Type B pancreatic cell (in vitro differentiated cells): ENCODE data around the gene SDK2. TPM values are rescaled to one million over a fixed set of nuclear protein-coding genes. Genes with fewer than 3 reads are reported as not detected.
A peak's percentile ranks its signal among the peaks of the same experiment; 100 is the strongest.

ENCODE experiments used
- DNase-seq: peaks from one replicate; pipeline ENCODE4 v3.0.0; 2021; ENCODE audit warnings: mixed read lengths; ENCODE audit not compliant: unreplicated experiment; ENCODE audit errors: extremely low spot score
- H3K27ac Mint-ChIP-seq: 2 replicates; pipeline ENCODE4 v1.8.0; 2021; ENCODE audit warnings: mild to moderate bottlenecking, mixed read lengths
- H3K27me3 Mint-ChIP-seq: 2 replicates; pipeline ENCODE4 v1.8.0; 2021; ENCODE audit warnings: mixed read lengths
- H3K36me3 Mint-ChIP-seq: 2 replicates; pipeline ENCODE4 v1.8.0; 2021; ENCODE audit warnings: mixed read lengths
- H3K4me1 Mint-ChIP-seq: one replicate; pipeline ENCODE4 v1.8.0; 2021; ENCODE audit warnings: mixed read lengths; ENCODE audit not compliant: unreplicated experiment
- H3K4me3 Mint-ChIP-seq: 2 replicates; pipeline ENCODE4 v1.8.0; 2021; ENCODE audit warnings: mild to moderate bottlenecking, mixed read lengths
- H3K9me3 Mint-ChIP-seq: 2 replicates; pipeline ENCODE4 v1.8.0; 2021; ENCODE audit warnings: mixed read lengths
- total RNA-seq: library from RNA; stranded (reverse); gene quantifications from 2 replicates; pipeline ENCODE4 v1.2.1, GENCODE V29; 2021; ENCODE audit warnings: low replicate concordance
- TF ChIP-seq, protein P1 (sequence below): fragments of 200-600 bp; sonication (generic); conservative IDR thresholded peaks from 2 replicates; pipeline ENCODE4 v1.5.0; 2021; ENCODE audit warnings: antibody characterized with exemption, mild to moderate bottlenecking

Gene SDK2
- total RNA-seq, 1 donor from 2014 or later, result 47.3 TPM

DNA sequence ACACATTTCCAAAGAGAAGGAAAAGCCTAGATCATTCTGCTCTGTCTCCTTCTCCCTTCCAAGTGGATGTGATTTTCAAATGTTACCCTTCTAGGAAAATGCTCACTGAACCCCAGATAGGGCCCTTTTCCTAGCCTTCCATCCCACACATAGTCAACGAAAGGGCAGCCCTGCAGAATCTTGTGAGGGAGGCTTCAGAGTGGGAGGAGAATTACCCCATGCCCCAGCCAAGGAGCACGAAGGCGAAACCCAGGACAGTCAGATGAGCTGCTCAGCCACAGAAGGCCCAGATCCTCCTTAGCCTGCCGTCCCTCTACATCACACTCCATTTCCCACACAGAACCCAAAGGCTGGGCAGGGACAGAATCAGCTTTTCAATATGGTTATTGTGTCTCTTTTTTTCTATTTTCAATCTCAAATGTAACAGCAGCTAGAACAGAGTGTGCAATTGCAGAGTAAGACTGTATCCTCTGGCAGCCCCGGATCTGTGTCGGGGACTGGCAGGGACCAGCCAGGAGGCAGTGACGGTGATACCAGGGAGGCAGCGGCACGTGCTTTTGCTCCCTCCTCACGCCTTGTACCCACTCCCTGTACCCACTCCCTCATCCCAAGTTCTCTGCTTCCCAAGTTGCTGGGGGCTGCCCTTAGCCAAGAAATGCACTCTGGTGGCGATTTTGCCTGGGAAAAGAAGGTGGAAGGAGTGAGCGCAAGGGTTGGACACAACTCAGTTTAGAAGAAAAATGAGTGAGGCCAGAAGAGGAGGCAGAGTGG, 3.7 kb upstream of the SDK2 start:
- Mint-ChIP-seq H3K9me3 (no peaks in the 10 kb centered on the region), H3K27ac (no peak overlapping the region), H3K4me3 (peak overlapping the region; percentile 55), H3K36me3 (no peaks in the 10 kb centered on the region), H3K4me1 (peaks cover 28% of the 10 kb centered on the region), H3K27me3 (peaks cover 44% of the 10 kb centered on the region)
- no peak for DNase-seq
- TF ChIP-seq, protein P1, sequence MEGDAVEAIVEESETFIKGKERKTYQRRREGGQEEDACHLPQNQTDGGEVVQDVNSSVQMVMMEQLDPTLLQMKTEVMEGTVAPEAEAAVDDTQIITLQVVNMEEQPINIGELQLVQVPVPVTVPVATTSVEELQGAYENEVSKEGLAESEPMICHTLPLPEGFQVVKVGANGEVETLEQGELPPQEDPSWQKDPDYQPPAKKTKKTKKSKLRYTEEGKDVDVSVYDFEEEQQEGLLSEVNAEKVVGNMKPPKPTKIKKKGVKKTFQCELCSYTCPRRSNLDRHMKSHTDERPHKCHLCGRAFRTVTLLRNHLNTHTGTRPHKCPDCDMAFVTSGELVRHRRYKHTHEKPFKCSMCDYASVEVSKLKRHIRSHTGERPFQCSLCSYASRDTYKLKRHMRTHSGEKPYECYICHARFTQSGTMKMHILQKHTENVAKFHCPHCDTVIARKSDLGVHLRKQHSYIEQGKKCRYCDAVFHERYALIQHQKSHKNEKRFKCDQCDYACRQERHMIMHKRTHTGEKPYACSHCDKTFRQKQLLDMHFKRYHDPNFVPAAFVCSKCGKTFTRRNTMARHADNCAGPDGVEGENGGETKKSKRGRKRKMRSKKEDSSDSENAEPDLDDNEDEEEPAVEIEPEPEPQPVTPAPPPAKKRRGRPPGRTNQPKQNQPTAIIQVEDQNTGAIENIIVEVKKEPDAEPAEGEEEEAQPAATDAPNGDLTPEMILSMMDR, result no peak

DNA sequence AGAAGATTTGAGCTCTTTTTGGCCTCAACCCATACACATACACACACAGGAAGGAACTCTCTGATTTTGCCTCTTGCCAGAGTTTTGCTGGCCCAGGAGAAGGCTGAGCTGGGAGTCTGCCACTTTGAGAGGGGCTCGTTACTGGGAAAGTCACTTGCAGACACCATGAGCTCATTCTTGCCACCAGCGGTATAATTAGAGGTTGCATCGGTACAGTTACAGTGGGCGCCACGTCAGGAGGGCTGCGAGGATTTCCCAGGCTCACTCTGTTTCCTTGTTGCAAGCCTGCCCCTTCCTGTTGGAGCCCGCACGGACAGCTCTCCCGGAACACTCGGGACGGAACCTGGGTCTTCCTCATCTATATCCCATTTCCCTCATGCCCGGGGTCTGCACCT, 3.1 kb upstream of the SDK2 start:
- peaks cover 31% of the 10 kb centered on the region for H3K4me1 Mint-ChIP-seq
- no peaks in the 10 kb centered on the region for H3K36me3 Mint-ChIP-seq
- H3K27me3 Mint-ChIP-seq, result peaks cover 44% of the 10 kb centered on the region
- H3K4me3 Mint-ChIP-seq, result peak overlapping the region; percentile 55
- DNase-seq, result no peak
- no peak overlapping the region for H3K27ac Mint-ChIP-seq
- H3K9me3 Mint-ChIP-seq, result no peaks in the 10 kb centered on the region
- TF ChIP-seq, protein P1, result no peak

DNA sequence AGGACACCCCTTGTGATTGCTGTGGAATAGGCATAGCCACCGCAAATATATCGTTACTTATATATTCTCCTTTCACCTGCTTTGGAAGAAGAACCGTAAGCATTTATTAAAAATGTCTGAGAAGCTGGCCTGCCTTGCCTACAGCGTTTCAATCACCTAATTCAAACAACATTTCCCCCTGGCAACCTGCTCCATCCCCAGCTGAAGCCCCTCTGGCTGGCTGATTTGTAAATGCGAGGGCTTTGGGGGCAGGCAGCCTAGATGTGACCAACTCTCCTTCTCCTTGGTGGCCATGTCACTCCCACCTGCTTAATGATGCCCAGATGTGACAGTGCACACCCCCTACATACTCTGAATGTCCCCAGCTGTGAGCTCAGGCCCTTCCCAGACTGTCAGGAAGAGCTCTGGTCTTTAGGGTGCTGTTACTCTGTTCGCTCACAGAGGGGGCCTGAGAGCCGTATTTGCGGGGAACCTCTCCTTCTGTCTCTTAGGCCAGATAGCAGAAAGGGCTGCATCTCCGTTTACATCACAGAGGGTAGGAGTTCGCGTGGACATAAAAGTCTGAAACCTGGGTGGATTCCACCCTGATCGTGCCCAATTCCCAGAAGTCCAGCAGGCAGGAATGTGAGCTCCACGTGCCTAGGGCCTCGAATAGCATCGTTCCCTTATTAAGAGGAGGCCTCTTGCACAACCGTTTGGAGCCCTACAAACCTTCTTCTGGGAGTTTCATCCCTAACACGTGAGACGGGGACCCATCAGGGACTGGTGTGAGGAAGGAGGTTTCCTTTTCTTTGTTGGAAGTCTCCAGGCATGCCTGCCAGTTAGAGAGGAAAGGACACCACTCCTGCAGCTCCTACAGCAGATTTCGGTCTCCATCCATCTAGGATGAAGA, 2.4 kb upstream of the SDK2 start:
- DNase-seq, result peak; percentile 51
- TF ChIP-seq, protein P1, result peak; percentile 69
- peak overlapping the region; percentile 81 for H3K4me3 Mint-ChIP-seq
- peaks cover 49% of the 10 kb centered on the region for H3K27me3 Mint-ChIP-seq
- peak overlapping the region; percentile 26 for H3K27ac Mint-ChIP-seq
- no peaks in the 10 kb centered on the region for H3K36me3 Mint-ChIP-seq
- no peaks in the 10 kb centered on the region for H3K9me3 Mint-ChIP-seq
- H3K4me1 Mint-ChIP-seq, result peaks cover 37% of the 10 kb centered on the region

DNA sequence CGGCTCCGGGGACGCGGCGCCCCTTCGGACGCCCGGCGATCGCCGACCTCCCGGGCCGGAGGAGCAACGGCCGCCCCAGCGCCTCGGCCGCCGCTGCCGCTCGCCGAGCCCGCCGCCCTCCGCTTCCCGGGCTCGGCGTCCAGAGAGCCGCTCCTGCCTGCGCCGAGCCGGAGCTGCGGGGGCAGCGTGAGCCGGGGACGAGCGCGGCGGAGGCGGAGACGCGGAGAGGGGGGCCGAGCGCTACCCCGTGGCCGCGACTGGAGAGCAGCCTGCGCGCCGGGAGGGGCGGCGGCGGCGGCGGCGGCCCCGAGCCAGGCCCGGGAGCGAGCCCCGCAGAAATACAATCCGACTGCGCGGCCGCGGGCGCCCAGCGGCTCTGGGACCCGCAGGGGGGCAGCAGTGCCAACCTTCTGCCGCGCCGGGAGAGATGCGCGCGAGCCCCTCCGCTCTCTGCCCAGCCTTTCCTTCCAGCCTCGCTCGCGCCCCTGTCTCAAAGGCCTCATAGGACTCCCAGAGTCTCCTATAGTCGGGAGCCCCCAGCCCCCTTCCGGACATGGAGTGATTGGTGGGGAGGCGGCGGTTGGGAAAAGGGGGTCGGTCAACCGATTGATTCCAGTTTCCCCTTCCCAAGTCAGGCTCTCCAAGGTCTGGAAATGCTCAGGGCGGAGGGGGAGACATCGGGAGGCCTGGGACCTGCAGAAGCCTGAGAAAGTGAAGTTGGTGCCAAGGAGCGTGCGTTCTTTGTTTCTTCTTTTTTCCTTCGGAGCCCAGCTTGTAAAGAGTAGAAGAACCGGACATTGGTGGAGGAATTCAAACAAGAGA, 1.0 kb upstream of the SDK2 start:
- Mint-ChIP-seq H3K4me3 (peak overlapping the region; percentile 84), H3K36me3 (no peaks in the 10 kb centered on the region), H3K27ac (no peak overlapping the region), H3K27me3 (peaks cover 55% of the 10 kb centered on the region), H3K4me1 (peaks cover 48% of the 10 kb centered on the region), H3K9me3 (no peaks in the 10 kb centered on the region)
- DNase-seq, result peak; percentile 81
- TF ChIP-seq, protein P1, result peak; percentile 53

DNA sequence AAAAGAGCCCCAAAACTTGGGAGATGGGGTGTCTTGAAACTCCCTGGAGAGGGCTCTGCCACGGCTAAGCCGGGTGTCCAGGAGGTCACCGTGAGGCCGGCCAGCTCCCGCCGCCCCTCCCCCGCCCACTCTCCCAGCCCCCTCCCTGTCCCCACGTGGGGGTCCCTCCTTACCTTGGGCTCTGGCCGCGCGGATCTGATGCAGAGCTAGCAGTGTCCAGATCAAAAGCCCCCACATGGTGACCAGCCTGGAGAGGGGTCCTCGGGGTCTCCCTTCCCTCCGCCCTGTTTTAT, 447 bp downstream of the SDK2 start:
- Mint-ChIP-seq H3K4me1 (peaks cover 49% of the 10 kb centered on the region), H3K9me3 (no peaks in the 10 kb centered on the region), H3K27me3 (peaks cover 49% of the 10 kb centered on the region), H3K27ac (no peak overlapping the region), H3K4me3 (peak overlapping the region; percentile 93), H3K36me3 (no peaks in the 10 kb centered on the region)
- no peak for DNase-seq
- TF ChIP-seq, protein P1, result no peak
